Measurements from ENCODE around the gene UBE3D. TPM values are rescaled to one million over a fixed set of nuclear protein-coding genes. Genes with fewer than 3 reads are reported as not detected.
"Not testable (repeated sequence)": the region's sequence is repeated elsewhere in the genome, so short reads cannot be mapped to it uniquely, and the experiment has no call there.

Gene UBE3D
- total RNA-seq, 1 experiment from 2014 or later, result 11.3 TPM

GRCh38 chr6:82891076-82891475 is 174.6 kb downstream of the UBE3D start:
- in situ Hi-C loops (cut with HindIII; ENCODE audit: low sequenced_read_pairs), result no loop called here
- no peak for DNase-seq (ENCODE audit: low spot score)

- DNase-seq (ENCODE audit: low spot score), result no peak
- in situ Hi-C loops (cut with HindIII; ENCODE audit: low sequenced_read_pairs), result no loop called here
Observed at GRCh38 chr6:82890240-82890639, 175.4 kb downstream of the UBE3D start.

DNA sequence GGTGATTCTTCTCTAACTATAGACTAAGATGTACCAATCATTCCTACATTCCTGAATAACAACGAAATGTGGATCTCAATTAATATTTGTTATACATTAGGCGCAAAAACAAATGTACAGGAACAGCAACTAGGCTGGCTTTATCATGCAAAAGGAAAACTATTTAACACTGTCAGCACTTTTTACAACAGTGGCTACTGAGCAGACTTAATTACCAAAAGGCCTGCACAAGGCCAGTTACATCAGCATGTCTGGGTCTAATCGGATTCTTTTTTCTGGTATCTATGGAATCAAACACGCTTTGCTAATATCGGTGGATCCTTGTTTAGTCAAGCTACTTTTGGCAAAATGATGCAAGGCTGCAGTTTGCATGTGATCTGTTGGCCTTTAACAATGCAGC is 176.5 kb downstream of the UBE3D start:
- in situ Hi-C loops (cut with HindIII; ENCODE audit: low sequenced_read_pairs), result no loop called here
- DNase-seq (ENCODE audit: low spot score), result no peak

- DNase-seq (ENCODE audit: low spot score), result no peak
- in situ Hi-C loops (cut with HindIII; ENCODE audit: low sequenced_read_pairs), result no loop called here
Observed at GRCh38 chr6:82882363-82883023, 183.1 kb downstream of the UBE3D start.

DNA sequence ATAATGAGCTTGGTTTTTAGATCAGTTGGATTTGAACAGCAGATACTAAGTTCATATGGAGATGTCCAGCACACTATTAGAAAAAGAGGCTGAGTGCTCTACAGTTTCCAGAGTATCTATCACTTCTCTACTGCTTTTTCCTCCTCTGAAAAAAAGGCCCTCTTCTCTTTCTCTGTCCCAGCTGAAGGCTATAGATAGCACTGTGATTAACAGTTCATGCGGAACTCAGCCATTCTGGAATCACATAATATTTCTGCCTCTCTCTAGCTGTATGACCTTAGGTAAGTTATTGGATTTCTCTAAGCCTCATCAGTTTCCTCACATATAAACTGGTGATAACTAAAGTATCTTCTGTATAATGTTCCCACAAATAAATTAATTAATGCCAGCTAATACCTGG is 184.1 kb downstream of the UBE3D start:
- DNase-seq (ENCODE audit: low spot score), result no peak
- in situ Hi-C loops (cut with HindIII; ENCODE audit: low sequenced_read_pairs), result no loop called here

DNA sequence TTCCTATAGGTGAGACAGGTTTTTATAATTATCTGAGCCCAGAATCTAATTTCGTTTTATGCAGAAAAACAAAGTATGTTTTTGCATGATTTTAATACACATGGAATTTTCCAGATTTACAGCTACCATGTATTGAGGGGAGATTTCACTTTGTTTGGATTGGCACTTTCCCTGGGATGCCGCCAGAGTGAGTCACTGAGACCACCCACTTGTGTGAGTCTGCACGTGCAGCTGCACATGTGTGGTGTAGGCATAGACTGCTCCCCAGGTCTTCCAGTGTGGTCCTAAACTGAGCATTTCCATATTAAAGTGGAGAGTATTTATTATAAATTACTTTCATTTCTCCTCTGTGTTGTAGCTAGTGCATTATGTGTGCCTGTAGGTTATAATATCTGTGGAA is 186.8 kb downstream of the UBE3D start:
- DNase-seq (ENCODE audit: low spot score), result no peak
- in situ Hi-C loops (cut with HindIII; ENCODE audit: low sequenced_read_pairs), result no loop called here

DNA sequence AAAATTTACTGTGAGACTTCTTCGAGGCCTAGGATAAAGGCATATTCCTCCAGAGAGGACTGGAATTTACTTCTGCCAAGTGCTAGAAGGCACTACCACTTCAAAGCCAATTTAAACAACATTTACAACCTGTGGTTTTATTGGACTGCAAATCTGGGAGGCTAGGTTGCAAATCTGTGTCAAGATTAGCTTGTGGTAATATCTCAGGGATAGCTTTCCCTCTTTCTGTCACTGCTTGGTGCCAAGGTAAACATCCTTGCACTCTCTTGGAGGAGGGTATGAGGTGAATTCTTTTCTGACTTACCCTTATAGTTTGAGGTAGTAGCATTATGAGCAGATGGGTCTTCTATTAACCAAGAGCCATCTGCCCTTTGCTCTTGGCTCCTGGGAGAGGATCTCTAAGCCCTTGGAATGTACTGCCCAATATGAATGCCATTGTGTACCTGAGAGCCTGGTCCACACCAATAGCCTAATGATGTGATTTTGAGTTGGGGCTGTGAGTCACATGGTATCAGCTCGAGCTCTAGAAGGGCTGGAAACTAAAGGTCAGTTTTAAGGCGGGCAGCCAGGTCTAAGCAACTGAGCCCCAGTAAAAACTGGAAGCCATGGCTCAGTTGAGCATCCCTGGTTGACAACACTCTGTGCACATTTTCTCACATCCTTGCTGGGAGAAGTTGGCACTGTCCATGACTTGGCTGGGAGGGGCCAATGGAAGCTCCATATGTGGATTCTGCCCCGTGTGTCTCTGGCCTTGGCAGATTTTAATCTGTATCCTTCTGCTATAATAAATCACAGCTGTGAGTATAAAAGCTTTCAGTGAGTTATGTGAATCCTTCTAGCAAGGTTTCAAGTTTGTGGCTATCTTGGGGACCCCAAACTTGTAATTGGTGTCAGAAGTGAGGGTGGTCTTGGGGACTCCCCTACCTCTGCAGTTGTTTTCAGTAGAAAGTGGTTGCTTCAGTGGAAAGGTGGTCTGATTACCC is 188.1 kb downstream of the UBE3D start:
- DNase-seq (ENCODE audit: low spot score), result no peak
- in situ Hi-C loops (cut with HindIII; ENCODE audit: low sequenced_read_pairs), result no loop called here

GRCh38 chr6:82875573-82876185 is 190.0 kb downstream of the UBE3D start:
- DNase-seq (ENCODE audit: low spot score), result no peak
- in situ Hi-C loops (cut with HindIII; ENCODE audit: low sequenced_read_pairs), result no loop called here

- DNase-seq (ENCODE audit: low spot score), result no peak
- in situ Hi-C loops (cut with HindIII; ENCODE audit: low sequenced_read_pairs), result no loop called here
Observed at GRCh38 chr6:82874867-82875266, 190.8 kb downstream of the UBE3D start.

DNA sequence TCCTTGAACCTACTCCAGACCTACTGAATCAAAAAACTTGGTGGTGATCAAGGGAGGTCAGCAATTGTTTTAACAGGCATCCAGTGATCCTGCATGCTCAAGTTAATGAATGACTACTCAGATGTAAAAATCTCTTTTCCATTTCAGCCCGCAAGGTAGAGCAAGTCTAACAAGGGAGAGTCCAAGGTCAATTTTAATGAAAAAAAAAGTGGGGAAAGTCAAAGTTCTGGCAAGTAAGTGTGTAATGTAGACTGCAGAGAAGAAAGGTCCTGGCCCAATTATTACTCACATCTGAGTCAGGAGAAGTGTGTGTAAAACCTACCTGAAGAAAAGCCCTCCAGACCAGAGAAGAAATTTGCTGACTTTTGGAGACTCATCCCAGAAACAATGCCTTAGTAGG is 193.5 kb downstream of the UBE3D start:
- in situ Hi-C loops (cut with HindIII; ENCODE audit: low sequenced_read_pairs), result no loop called here
- DNase-seq (ENCODE audit: low spot score), result no peak

- no peak for DNase-seq (ENCODE audit: low spot score)
- in situ Hi-C loops (cut with HindIII; ENCODE audit: low sequenced_read_pairs), result no loop called here
Observed at GRCh38 chr6:82870582-82871172, 195.0 kb downstream of the UBE3D start.

- no peak for DNase-seq (ENCODE audit: low spot score)
- in situ Hi-C loops (cut with HindIII; ENCODE audit: low sequenced_read_pairs), result no loop called here
Observed at GRCh38 chr6:82869493-82869892, 196.1 kb downstream of the UBE3D start.

GRCh38 chr6:82867946-82868345 is 197.7 kb downstream of the UBE3D start:
- no peak for DNase-seq (ENCODE audit: low spot score)
- in situ Hi-C loops (cut with HindIII; ENCODE audit: low sequenced_read_pairs), result no loop called here

DNA sequence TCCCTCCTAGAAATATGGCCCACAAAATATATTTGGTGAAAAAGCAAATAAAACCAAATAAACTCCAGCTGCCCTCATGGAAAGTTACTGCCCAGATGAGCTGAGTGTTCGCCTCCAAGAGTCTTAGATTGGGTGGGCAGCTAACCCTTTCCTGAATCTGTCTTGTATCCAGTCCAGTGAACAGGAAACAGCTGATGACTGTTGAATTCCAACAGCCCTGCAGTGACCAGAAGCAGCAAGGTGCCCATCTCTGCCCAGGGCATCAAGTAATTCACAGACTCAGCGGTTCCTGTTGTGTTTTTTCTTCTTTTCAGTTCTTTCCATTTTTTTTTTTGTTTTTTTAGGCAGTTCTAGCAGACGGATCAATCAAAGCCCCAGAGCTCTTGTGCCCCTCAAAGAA is 199.2 kb downstream of the UBE3D start:
- in situ Hi-C loops (cut with HindIII; ENCODE audit: low sequenced_read_pairs), result no loop called here
- no peak for DNase-seq (ENCODE audit: low spot score)

GRCh38 chr6:82865461-82865860 is 200.2 kb downstream of the UBE3D start:
- in situ Hi-C loops (cut with HindIII; ENCODE audit: low sequenced_read_pairs), result no loop called here
- no peak for DNase-seq (ENCODE audit: low spot score)

DNA sequence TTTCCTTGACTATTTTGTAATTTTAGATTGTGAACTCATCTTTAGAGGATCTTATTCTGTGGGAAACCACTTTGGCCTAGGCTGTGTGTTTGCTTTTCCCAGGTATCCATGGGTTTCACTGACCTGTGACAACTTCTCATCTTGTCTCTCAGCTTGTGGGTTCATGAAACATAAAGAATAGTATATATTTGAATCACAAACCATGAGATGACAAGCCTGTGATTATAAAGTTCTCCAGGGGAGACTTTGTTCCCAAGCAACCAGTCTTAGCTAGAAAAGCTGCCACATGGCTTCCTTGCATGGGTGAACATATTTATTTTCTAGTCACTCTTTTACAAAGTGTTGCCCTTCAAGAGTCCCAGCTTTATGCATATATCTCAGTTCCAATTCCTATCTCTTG is 201.9 kb downstream of the UBE3D start:
- in situ Hi-C loops (cut with HindIII; ENCODE audit: low sequenced_read_pairs), result no loop called here

GRCh38 chr6:82862543-82862942 is 203.1 kb downstream of the UBE3D start:
- in situ Hi-C loops (cut with HindIII; ENCODE audit: low sequenced_read_pairs), result no loop called here
- no peak for DNase-seq (ENCODE audit: low spot score)

More for the DNA sequence above, 201.9 kb downstream of the UBE3D start:
- no peak for DNase-seq (ENCODE audit: low spot score)

DNA sequence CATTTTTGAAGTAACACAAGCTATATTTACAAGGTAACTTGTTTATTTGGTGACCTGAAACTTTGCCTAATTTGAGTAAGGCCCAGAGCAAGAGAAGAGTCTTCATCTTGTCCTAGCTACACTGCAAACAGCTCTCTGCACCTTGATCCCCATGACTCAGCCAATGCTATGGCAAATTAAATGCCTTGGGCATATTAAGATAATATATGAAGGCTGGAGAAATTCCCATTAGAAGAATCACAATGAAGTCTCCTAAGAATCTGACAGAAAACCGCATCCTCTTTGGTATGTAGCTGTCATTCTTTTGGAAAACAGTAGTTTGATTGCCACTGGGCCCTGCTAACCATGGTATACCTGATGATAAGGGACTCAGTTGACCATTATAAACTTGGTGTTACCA is 204.5 kb downstream of the UBE3D start:
- no peak for DNase-seq (ENCODE audit: low spot score)

GRCh38 chr6:82856077-82856476 is 209.6 kb downstream of the UBE3D start:
- not testable (repeated sequence) for DNase-seq (ENCODE audit: low spot score)

More for the DNA sequence above, 204.5 kb downstream of the UBE3D start:
- in situ Hi-C loops (cut with HindIII; ENCODE audit: low sequenced_read_pairs), result no loop called here

GRCh38 chr6:82852904-82853303 is 212.7 kb downstream of the UBE3D start:
- in situ Hi-C loops (cut with HindIII; ENCODE audit: low sequenced_read_pairs); DNase-seq (ENCODE audit: low spot score): not testable (repeated sequence)

More at GRCh38 chr6:82856077-82856476, 209.6 kb downstream of the UBE3D start:
- in situ Hi-C loops (cut with HindIII; ENCODE audit: low sequenced_read_pairs), result not testable (repeated sequence)

All from G401 (cell line).